Parathyroid adenoma (tissue), 2 donors: ENCODE data around the gene MYOG.

Experiments
- H2AFZ ChIP-seq: fragments of 300-600 bp; sonication (generic); one replicate; pipeline ENCODE4 v1.7.0; 2017; ENCODE audit warnings: antibody characterized with exemption, mild to moderate bottlenecking
- H3K27ac ChIP-seq: fragments of 300-600 bp; sonication (generic); one replicate; pipeline ENCODE4 v1.7.0; 2017
- H3K27me3 ChIP-seq: fragments of 300-600 bp; sonication (generic); one replicate; pipeline ENCODE4 v1.7.0; 2017; ENCODE audit warnings: low read length; ENCODE audit not compliant: control insufficient read depth, insufficient read depth
- H3K36me3 ChIP-seq: fragments of 300-600 bp; sonication (generic); one replicate; pipeline ENCODE4 v1.7.0; 2017; ENCODE audit warnings: low read length; ENCODE audit not compliant: control insufficient read depth, insufficient read depth
- H3K4me1 ChIP-seq: fragments of 300-600 bp; sonication (generic); one replicate; pipeline ENCODE4 v1.7.0; 2017; ENCODE audit warnings: control low read depth
- H3K4me2 ChIP-seq: fragments of 300-600 bp; sonication (generic); one replicate; pipeline ENCODE4 v1.7.0; 2017; ENCODE audit warnings: low read length
- H3K4me3 ChIP-seq: fragments of 300-600 bp; sonication (generic); one replicate; pipeline ENCODE4 v1.7.0; 2017; ENCODE audit warnings: low read depth, low read length
- H3K79me2 ChIP-seq: fragments of 300-600 bp; sonication (generic); one replicate; pipeline ENCODE4 v1.7.0; 2017; ENCODE audit warnings: control low read depth
- H3K9ac ChIP-seq: fragments of 300-600 bp; sonication (generic); one replicate; pipeline ENCODE4 v1.7.0; 2017; ENCODE audit warnings: mild to moderate bottlenecking
- H3K9me3 ChIP-seq: fragments of 300-600 bp; sonication (generic); one replicate; pipeline ENCODE4 v1.7.0; 2017; ENCODE audit warnings: low read length; ENCODE audit not compliant: control insufficient read depth
- TF ChIP-seq, protein P1 (sequence below): fragments of 300-600 bp; sonication (generic); IDR thresholded peaks from one replicate; pipeline ENCODE4 v1.7.0; 2017; ENCODE audit warnings: antibody characterized with exemption, mild to moderate bottlenecking
- donor health status: primary hyperparathyroidism.

Gene MYOG

DNA sequence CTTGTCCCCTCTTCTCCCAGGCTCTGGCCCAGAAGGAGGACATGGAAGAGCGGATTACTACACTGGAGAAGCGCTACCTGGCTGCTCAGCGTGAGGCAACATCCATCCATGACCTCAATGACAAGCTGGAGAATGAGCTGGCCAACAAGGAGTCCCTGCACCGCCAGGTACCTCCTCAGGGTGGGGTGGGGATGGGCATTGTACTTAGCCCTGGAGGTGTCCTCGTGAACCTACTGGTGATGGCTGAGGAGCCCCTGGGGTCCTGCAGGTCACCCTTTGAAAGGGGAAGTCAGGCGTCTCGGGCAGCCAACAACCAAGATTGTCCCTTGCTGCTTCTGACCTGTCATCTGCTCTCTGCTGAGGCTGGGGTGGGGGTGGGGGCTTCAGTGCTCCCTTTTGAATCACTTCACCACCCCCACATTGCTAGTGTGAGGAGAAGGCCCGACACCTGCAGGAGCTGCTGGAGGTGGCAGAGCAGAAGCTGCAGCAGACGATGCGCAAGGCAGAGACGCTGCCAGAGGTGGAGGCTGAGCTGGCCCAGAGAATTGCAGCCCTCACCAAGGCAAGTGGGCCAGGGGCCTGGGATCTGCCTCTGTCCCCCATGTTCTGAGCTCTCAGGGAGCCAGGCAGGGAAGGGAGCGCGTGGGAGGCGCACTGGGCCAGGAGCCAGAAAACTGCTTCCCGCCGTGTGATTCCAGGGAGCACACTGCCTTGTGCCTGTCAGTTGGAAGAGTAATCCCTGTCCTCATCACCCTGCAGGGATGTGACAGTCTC, 39.8 kb downstream of the MYOG start:
- no peak overlapping the region for H3K4me3 ChIP-seq
- no peaks in the 10 kb centered on the region for H3K79me2 ChIP-seq
- no peak overlapping the region for H3K27ac ChIP-seq
- H2AFZ ChIP-seq, result no peak overlapping the region
- H3K27me3 ChIP-seq, result no peaks in the 10 kb centered on the region
- no peaks in the 10 kb centered on the region for H3K36me3 ChIP-seq
- no peak overlapping the region for H3K4me2 ChIP-seq
- TF ChIP-seq, protein P1, sequence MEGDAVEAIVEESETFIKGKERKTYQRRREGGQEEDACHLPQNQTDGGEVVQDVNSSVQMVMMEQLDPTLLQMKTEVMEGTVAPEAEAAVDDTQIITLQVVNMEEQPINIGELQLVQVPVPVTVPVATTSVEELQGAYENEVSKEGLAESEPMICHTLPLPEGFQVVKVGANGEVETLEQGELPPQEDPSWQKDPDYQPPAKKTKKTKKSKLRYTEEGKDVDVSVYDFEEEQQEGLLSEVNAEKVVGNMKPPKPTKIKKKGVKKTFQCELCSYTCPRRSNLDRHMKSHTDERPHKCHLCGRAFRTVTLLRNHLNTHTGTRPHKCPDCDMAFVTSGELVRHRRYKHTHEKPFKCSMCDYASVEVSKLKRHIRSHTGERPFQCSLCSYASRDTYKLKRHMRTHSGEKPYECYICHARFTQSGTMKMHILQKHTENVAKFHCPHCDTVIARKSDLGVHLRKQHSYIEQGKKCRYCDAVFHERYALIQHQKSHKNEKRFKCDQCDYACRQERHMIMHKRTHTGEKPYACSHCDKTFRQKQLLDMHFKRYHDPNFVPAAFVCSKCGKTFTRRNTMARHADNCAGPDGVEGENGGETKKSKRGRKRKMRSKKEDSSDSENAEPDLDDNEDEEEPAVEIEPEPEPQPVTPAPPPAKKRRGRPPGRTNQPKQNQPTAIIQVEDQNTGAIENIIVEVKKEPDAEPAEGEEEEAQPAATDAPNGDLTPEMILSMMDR, result no peak
- H3K4me1 ChIP-seq, result no peaks in the 10 kb centered on the region
- no peak overlapping the region for H3K9ac ChIP-seq
- H3K9me3 ChIP-seq, result no peaks in the 10 kb centered on the region

DNA sequence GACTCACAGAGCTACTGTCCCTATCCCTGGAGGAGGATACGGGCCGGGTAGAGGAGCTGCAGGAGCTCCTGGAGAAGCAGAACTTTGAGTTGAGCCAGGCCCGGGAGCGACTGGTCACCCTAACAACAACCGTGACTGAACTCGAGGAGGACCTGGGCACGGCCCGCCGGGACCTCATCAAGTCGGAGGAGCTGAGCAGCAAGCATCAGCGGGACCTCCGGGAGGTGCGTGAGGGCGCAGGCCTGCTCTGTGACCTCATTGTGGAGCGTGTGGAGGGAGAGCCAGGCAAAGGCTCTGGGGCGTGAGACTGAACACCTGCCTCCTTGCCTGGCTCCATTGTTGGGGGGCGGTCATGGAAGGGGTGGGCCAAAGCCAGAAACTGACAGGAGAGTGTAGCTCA, 40.5 kb downstream of the MYOG start:
- Histone ChIP-seq H3K4me2 (no peak overlapping the region), H3K9ac (no peak overlapping the region), H3K27ac (no peak overlapping the region), H2AFZ (no peak overlapping the region), H3K9me3 (no peaks in the 10 kb centered on the region), H3K36me3 (no peaks in the 10 kb centered on the region), H3K4me1 (no peaks in the 10 kb centered on the region), H3K27me3 (no peaks in the 10 kb centered on the region), H3K79me2 (no peaks in the 10 kb centered on the region), H3K4me3 (no peak overlapping the region)
- TF ChIP-seq, protein P1, result no peak

DNA sequence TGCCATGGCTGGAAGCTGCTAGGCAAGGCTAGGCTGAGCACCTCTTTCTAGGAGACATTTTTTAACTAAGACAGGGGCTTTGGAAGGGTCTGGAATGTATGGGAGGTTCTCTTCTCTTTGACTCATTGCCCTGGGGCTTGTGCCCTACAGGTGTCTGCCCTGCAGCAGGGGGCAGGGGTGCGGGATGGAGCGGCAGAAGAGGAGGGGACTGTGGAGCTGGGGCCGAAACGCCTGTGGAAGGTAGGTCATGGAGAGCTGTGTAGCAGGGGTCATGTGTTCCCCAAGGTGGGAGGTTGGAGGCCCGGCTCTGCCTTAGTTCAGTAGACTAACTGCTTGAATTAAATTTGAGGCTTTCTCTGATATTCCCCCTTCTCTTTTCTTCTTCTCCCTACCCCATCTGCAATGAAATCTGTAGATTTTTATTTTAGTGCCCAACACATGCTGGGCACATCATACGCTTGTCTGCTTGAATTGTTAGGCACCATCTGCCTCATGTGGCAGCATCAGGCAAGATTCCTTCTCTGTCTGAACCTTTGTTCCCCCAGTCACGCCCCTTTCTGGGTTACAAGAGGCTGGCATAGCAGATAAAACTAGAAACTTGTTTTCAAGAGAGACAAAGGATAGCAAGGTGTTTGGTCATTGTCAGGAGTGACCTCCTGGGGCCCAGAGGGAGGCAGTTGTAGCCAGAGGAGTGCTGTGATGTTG, 41.1 kb downstream of the MYOG start:
- Histone ChIP-seq H2AFZ (no peak overlapping the region), H3K36me3 (no peaks in the 10 kb centered on the region), H3K27me3 (no peaks in the 10 kb centered on the region), H3K9me3 (no peaks in the 10 kb centered on the region), H3K79me2 (no peaks in the 10 kb centered on the region), H3K27ac (no peak overlapping the region), H3K4me1 (no peaks in the 10 kb centered on the region), H3K4me3 (no peak overlapping the region), H3K9ac (no peak overlapping the region), H3K4me2 (no peak overlapping the region)
- TF ChIP-seq, protein P1, result no peak

DNA sequence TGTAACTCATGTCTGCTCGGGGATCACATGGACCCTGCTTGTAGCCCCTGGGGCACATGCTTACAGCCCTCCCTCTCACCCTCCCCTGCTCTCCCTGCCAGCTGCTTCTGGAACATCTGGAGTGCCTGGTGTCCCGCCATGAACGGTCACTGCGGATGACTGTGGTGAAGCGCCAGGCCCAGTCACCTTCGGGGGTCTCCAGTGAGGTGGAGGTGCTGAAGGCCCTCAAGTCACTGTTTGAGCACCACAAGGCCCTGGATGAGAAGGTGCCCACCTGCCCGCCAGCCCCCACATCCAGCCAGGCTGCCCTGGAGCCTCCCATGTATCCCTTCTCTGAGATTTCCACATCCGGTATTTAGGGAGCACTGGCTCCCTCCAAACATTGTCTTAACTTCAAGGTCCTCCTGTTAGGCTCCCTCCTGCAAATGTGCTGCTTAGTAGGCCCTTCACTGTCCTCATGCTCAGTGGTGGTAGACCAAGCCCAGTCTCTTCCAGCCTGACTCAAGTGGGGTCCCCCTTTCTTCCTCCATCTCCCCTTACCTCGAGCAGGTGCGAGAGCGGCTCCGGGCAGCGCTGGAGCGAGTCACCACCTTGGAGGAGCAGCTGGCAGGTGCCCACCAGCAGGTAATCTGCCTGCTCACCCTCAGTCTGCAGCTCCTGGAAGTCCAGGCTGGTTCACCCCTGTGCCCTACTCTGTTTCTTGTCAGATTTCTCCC, 41.8 kb downstream of the MYOG start:
- Histone ChIP-seq H2AFZ (no peak overlapping the region), H3K36me3 (no peaks in the 10 kb centered on the region), H3K79me2 (no peaks in the 10 kb centered on the region), H3K9ac (no peak overlapping the region), H3K4me3 (no peak overlapping the region), H3K4me1 (no peaks in the 10 kb centered on the region), H3K9me3 (no peaks in the 10 kb centered on the region), H3K27ac (no peak overlapping the region), H3K27me3 (no peaks in the 10 kb centered on the region), H3K4me2 (no peak overlapping the region)
- TF ChIP-seq, protein P1, result no peak
